HepG2 (cell line): ENCODE data around the gene FAM181A. TPM values are rescaled to one million over a fixed set of nuclear protein-coding genes. Genes with fewer than 3 reads are reported as not detected.

Experiments
- CTCF ChIP-seq: sonication (generic); formaldehyde crosslinking; IDR thresholded peaks from 2 replicates; pipeline ENCODE4 v1.5.0; 2020; ENCODE audit warnings: mild to moderate bottlenecking, missing genetic modification reagents, moderate library complexity
- EP300 ChIP-seq, 3 experiments: sonication (generic) in 1 of 3; formaldehyde crosslinking in 1 of 3; IDR thresholded peaks; 2 replicates each; pipeline versions ENCODE4 v1.5.1 to v1.6.1; 2011 to 2020; ENCODE audit warnings: low read depth in 2 of 3, low read length in 2 of 3, borderline replicate concordance in 1 of 3, improper control_type of control experiment in 1 of 3, mild to moderate bottlenecking in 1 of 3, missing genetic modification reagents in 1 of 3, moderate library complexity in 1 of 3
- ERF ChIP-seq: IDR thresholded peaks from 2 replicates; pipeline ENCODE4 v1.6.1; 2018; ENCODE audit warnings: missing biosample characterization, missing genetic modification reagents
- RBAK ChIP-seq: sonication (generic); formaldehyde crosslinking; IDR thresholded peaks from 2 replicates; pipeline ENCODE4 v1.5.1; 2020; ENCODE audit warnings: mild to moderate bottlenecking, missing genetic modification reagents
- RERE ChIP-seq: IDR thresholded peaks from 2 replicates; pipeline ENCODE4 v1.6.1; 2016; ENCODE audit warnings: low read depth, missing genetic modification reagents, missing compliant biosample characterization
- SMC3 ChIP-seq: IDR thresholded peaks from 2 replicates; pipeline ENCODE4 v1.6.1; 2011; ENCODE audit warnings: low read length, improper control_type of control experiment
- SNAPC4 ChIP-seq: sonication (generic); formaldehyde crosslinking; IDR thresholded peaks from 2 replicates; pipeline ENCODE4 v1.4.0; 2020; ENCODE audit warnings: mild to moderate bottlenecking, missing genetic modification reagents
- SRSF1 ChIP-seq: fragments of 200-400 bp; formaldehyde crosslinking; optimal IDR thresholded peaks from 2 replicates; pipeline ENCODE3; 2017; ENCODE audit warnings: mild to moderate bottlenecking, low read depth, low read length, moderate library complexity
- U2AF2 ChIP-seq: fragments of 200-400 bp; formaldehyde crosslinking; IDR thresholded peaks from 2 replicates; pipeline ENCODE4 v1.6.1; 2017; ENCODE audit warnings: low read depth, mild to moderate bottlenecking, low read length
- ZNF430 ChIP-seq: sonication (generic); formaldehyde crosslinking; IDR thresholded peaks from 2 replicates; pipeline ENCODE4 v1.9.0; 2021; ENCODE audit warnings: mild to moderate bottlenecking, missing genetic modification reagents
- ZNF607 ChIP-seq: sonication (generic); formaldehyde crosslinking; IDR thresholded peaks from 2 replicates; pipeline ENCODE4 v1.5.1; 2020; ENCODE audit warnings: missing genetic modification reagents, mild to moderate bottlenecking, borderline replicate concordance
- ZNF691 ChIP-seq: sonication (generic); formaldehyde crosslinking; IDR thresholded peaks from 2 replicates; pipeline ENCODE4 v1.4.0; 2020; ENCODE audit warnings: missing genetic modification reagents, low read depth, mild to moderate bottlenecking, borderline replicate concordance
- ZNF850 ChIP-seq: sonication (generic); formaldehyde crosslinking; conservative IDR thresholded peaks from 2 replicates; pipeline ENCODE4 v1.9.0; 2021; ENCODE audit warnings: mild to moderate bottlenecking, missing genetic modification reagents
- ZSCAN21 ChIP-seq: sonication (generic); formaldehyde crosslinking; IDR thresholded peaks from 2 replicates; pipeline ENCODE4 v1.8.0; 2022; ENCODE audit warnings: mild to moderate bottlenecking, missing genetic modification reagents, moderate library complexity, borderline replicate concordance
- polyA plus RNA-seq, 8 experiments: library from polyadenylated mRNA; depleted of rRNA in 3 of 8; stranded (reverse) in 7 of 8; unstranded in 1 of 8; fragments of >200 nt; fragmentation: Illumina TruSeq in 4 of 8; extraction: Trizol in 4 of 8; gene quantifications; 2 replicates each; pipeline versions ENCODE4 v1.2.1 to v1.2.3, GENCODE V29; 2011 to 2016; ENCODE audit warnings: low read depth in 4 of 8, missing spikeins in 1 of 8, mixed read lengths in 1 of 8; ENCODE audit not compliant: insufficient read depth in 1 of 8
- total RNA-seq, 5 experiments: library from RNA; depleted of rRNA; stranded (reverse); fragments of >200 nt; fragmentation: Illumina TruSeq; extraction: Trizol; gene quantifications; 2 replicates each; pipeline ENCODE4 v1.2.3, GENCODE V29; 2016; ENCODE audit warnings: low read depth in 1 of 5

The FAM181A gene
- total and polyA plus RNA-seq, 2 of the 13 experiments (the other 11 are each of a cell fraction or from before 2014, with no cell fraction given): 1.1 to 1.5 TPM

GRCh38 chr14:93959239-93960107 is 32.3 kb downstream of the FAM181A start (continued):
- TF ChIP-seq ERF (peak; percentile 99), SMC3 (no peak), CTCF (CRISPR knock-in tag) (peak; percentile 26; the same call in 1 of the 2 replicates), SRSF1 (no peak), EP300 (IDR thresholded peaks at IDR 0.05; ENCODE audit: low read depth in 2 of 2, low read length in 2 of 2) (peak; percentile 83 to 97; a peak in 3 of 4 replicates), EP300 (CRISPR knock-in tag; IDR thresholded peaks at IDR 0.05; ENCODE audit: borderline replicate concordance) (peak; percentile 99), ZSCAN21 (CRISPR knock-in tag) (peak; percentile 85), ZNF430 (CRISPR knock-in tag) (peak; percentile 77; the same call in 1 of the 2 replicates), U2AF2 (0 out of 2 replicates have a peak, but pooled peaks have one; percentile 40), ZNF850 (CRISPR knock-in tag) (no peak), RERE (CRISPR knock-in tag) (peak; percentile 91), ZNF607 (no peak), ZNF691 (CRISPR knock-in tag) (peak; percentile 100), SNAPC4 (CRISPR knock-in tag) (peak; percentile 69; the same call in 1 of the 2 replicates), RBAK (CRISPR knock-in tag) (no peak)
